ENCODE measurements around the gene THAP10. TPM values are rescaled to one million over a fixed set of nuclear protein-coding genes. Genes with fewer than 3 reads are reported as not detected.

The THAP10 gene
- total RNA-seq, 4 donors from 2014 or later, result 0.88 to 4.6 (median 1.5) TPM

DNA sequence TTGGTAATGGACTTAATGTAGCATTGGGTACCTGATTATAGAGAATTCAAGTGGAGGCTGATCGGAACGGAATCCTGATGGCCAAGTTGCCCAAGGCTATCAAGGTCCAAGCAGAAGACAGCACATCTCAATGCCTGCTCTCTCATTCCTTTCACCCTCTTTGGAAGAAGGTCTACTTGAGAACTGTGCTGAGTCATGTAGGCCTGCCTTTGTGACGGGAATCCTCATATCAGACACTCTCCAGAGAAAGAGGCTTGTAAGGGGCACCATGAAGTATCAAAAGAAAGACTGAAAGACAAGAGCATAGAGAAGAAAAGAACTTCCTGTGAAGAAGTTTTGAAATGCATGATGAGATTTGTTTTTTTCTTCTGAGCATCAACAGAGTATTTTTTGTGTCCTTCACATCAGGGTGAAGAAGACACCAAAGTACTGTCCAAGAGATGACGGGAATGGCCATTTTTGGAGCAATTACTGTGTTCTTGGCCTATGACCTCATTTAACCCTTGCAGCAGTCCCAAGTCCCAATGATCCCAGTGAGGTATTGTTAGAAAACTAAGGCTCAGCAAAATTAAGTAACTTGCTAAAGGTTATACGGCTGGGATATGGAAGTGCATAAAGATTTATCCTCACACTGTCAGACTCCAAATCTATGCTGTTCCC lies 25.1 kb downstream of the THAP10 start:
- no peak for TF ChIP-seq CTCF (IDR thresholded peaks at IDR 0.05; ENCODE audit: low read depth)

DNA sequence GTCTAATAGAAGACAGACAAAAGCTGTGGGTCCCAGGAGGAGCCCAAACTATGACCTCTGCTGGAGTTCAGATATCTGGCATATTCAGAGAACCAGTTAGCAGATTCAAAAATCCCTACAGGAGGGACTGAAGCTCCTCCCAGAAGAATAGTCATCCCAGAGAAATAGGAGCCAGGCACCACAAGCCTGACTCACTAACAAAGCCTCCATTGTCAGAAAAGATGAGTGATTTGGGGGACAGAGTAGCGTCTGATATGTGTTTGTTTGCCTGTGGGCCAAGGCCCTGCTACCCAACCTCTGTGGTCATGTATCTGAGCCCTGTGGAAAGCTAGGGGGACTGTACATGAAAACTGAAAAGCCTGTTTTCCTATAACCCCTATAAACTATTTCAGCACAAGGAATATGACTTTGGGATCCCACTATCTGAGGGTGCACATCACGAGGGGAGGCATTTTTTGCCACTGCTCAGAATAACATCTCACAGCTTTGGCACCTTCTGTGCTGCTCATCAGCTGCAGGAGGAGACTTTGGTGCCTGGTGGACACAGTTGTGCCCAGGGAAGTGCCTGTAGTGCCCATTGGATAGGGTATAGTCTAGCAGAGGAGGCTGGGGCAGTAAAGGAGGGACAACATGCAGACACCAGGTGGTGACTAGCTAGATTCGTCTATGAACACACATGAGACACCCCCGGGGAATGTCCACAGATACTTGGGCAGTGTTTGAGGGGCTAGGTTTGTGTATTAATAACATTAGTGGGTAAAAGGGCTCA lies 28.6 kb downstream of the THAP10 start:
- no peak for TF ChIP-seq CTCF (IDR thresholded peaks at IDR 0.05; ENCODE audit: low read depth)

DNA sequence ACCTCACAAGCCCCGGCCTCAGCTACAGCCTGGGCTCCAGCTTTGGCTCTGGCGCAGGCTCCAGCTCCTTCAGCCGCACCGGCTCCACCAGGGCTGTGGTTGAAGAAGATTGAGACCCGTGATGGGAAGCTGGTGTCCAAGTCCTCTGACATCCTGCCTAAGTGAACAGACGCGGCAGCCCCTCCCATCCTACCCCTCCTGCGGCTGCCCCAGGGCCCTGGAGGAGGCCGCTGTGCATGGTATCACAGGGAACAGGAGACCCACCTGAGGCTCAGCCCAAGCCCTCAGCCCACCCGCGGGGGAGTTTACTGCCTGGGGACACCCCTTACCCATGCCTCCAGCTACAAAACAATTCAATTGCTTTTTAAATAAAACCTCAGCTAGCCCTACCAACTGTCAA lies 32.2 kb downstream of the THAP10 start:
- no peak for TF ChIP-seq CTCF (IDR thresholded peaks at IDR 0.05; ENCODE audit: low read depth)

DNA sequence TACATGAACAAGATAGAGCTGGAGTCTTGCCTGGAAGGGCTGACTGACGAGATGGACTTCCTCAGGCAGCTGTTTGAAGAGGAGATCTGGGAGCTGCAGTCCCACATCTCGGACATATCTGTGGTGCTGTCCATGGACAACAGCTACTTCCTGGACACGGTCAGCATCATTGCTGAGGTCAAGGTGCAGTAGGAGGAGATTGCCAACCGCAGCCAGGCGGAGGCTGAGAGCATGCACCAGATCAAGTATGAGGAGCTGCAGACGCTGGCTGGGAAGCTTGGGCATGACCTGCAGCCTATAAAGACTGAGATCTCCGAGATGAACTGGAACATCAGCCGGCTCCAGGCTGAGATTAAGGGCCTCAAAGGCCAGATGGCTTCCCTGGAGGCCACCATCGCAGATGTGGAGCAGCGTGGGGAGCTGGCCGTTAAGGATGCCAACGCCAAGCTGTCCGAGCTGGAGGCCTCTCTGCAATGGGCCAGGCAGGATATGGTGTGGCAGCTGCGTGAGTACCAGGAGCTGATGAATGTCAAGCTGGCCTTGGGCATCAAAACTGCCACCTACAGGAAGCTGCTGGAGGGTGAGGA lies 32.8 kb downstream of the THAP10 start:
- no peak for TF ChIP-seq CTCF (IDR thresholded peaks at IDR 0.05; ENCODE audit: low read depth)

GRCh38 chr15:70857562-70858285 lies 34.5 kb downstream of the THAP10 start:
- TF ChIP-seq CTCF (IDR thresholded peaks at IDR 0.05; ENCODE audit: low read depth), result no peak

- no peak for TF ChIP-seq CTCF (IDR thresholded peaks at IDR 0.05; ENCODE audit: low read depth)
These were observed 35.2 kb downstream of the THAP10 start for GRCh38 chr15:70856884-70857561.
